OCI-LY3 (cell line): ENCODE data around the gene GPATCH8.

Source experiments
- EZH2phosphoT487 ChIP-seq: fragments of 200-600 bp; shearing (Covaris generic); IDR thresholded peaks from 2 replicates; pipeline ENCODE4 v1.6.1; 2018; ENCODE audit warnings: antibody characterized with exemption, mixed run types, low read depth
- TF ChIP-seq, protein P1 (sequence below): fragments of 200-600, 300-600 bp; sonication (generic); IDR thresholded peaks from 2 replicates; pipeline ENCODE4 v1.5.1; 2014; ENCODE audit warnings: antibody characterized with exemption, low read length, low read depth

DNA sequence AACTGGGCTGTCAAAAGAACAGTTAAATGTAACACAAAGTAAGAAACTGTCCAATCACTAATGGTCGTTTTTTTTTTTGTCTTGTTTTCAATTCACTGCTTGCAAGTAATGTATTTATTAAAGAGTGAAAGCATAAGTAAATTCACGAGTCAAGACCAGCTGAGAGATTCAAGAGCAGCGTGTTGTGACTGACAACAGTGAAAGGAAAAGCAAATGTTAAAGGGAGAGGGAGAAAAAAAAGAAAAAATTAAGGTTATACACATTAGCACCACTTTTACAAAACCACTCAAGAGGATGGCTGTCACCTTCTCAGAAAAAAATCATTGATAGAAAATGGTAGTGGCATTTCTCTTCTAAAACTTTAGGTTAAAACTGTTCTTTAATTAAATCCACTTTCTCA lies 36.1 kb downstream of the GPATCH8 start:
- TF ChIP-seq, protein P1, sequence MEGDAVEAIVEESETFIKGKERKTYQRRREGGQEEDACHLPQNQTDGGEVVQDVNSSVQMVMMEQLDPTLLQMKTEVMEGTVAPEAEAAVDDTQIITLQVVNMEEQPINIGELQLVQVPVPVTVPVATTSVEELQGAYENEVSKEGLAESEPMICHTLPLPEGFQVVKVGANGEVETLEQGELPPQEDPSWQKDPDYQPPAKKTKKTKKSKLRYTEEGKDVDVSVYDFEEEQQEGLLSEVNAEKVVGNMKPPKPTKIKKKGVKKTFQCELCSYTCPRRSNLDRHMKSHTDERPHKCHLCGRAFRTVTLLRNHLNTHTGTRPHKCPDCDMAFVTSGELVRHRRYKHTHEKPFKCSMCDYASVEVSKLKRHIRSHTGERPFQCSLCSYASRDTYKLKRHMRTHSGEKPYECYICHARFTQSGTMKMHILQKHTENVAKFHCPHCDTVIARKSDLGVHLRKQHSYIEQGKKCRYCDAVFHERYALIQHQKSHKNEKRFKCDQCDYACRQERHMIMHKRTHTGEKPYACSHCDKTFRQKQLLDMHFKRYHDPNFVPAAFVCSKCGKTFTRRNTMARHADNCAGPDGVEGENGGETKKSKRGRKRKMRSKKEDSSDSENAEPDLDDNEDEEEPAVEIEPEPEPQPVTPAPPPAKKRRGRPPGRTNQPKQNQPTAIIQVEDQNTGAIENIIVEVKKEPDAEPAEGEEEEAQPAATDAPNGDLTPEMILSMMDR = no peak
- no peak for TF ChIP-seq EZH2phosphoT487
